HG03097 (cell line): ENCODE results near the gene CBFA2T3.

Experiments used
- ATAC-seq: cut with Tn5 transposase; IDR thresholded peaks from one replicate; pipeline ENCODE4 v1.9.1; 2021; ENCODE audit not compliant: unreplicated experiment, low FRiP score

The CBFA2T3 gene

DNA sequence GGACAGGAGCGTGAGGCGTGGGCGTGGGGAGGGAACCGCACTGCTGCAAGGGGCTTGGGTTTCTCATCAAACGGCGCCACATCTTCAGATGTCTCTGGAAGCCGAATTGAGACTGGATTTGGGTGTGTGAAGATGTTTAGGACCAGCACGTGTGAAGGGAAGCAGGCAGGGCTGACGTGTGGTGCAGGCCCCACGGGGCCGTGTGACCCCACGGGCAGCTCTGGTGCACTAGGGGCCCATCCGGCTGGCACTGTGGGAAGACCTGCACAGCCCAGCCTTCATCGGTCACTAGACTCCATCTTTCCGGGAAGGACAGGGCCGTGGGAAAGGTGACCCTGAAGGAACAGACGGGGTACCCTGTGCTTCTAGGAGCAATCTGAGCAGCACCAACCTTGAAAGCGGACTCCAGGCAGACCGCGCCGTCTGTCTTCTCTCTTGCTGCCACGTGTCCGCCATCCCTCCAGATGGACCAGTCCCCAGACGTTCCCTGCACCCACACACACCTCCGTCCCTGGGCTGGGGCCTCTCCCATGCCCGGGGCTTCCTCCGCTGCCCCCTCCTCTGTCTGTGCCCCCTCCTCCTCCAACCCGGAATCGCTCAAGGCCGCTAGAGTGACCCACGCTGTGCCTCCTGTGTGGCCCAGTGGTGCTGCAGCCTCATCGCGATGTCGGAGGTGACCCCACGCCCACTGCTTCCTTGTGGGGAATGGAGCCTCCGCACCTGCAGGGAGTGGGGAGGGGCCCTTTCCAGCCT, 23.4 kb upstream of the CBFA2T3 start:
- no peak for ATAC-seq

DNA sequence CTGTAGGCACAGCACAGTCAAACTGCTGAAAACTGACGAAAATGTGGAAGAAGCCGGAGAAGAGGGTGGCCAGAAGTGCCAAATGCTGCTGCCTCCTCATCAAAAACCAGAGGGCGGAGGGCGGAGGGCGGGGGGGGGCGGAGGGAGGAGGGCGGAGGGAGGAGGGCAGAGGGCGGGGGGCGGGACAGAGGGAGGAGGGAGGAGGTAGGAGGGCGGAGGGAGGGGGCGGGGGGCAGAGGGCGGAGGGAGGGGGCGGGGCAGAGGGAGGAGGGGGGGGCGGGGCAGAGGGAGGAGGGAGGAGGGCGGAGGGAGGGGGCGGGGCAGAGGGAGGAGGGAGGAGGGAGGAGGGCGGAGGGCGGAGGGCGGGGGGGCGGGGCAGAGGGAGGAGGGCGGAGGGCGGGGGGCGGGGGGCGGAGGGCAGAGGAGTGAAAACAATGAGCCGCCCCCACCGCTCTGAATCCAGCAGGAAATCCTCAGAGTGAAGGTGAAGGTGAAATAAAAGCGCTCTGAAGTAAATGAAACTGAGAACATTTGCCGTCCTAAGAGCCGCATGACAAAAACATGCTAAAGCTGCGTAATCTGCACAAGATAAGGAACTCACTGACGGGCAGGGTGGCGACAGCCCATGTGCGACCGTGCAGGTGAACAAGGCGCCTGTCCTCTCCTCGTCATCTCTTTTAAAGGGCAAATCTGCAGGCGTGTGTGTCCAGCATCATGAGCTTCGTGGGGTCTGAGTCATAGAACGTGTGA, 22.6 kb upstream of the CBFA2T3 start:
- ATAC-seq, result no peak

DNA sequence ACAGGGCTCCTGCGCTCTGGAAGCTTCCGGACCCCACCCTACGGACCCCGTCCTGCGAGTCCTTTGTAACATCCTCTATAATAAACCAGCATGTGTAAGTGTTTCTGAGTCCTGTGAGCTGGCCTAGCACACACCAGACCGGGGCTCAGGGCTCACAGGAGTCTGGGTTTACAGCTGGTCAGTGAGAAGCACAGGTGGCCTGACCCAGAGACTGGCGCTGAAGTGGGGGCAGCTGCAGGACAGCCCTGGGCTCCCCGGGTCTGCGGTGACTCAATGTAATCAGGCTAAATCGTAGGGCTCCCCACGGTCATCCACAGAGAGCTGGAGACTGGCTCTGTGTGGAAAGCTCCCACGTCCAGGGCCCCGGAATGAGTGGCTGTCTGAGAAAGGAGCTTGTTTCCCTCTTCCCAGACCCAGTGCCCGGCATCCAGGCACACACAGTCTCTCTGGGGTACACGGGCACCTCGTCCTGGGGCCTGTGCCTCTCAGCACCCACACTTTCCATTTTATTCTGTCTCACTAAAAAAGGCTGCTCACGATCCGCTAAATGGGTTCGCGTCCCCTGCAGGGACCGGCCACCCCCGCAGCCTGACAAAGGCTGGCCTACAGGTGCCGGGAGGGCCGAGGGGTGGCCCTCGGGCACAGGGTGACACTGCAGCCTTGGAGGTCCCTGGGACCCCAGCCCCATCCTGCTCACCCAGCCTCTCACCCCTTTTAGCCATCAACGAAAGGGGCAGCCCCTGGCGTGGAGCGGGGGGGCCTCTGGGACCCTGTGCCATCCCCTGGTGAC, 18.9 kb upstream of the CBFA2T3 start:
- ATAC-seq, result no peak

DNA sequence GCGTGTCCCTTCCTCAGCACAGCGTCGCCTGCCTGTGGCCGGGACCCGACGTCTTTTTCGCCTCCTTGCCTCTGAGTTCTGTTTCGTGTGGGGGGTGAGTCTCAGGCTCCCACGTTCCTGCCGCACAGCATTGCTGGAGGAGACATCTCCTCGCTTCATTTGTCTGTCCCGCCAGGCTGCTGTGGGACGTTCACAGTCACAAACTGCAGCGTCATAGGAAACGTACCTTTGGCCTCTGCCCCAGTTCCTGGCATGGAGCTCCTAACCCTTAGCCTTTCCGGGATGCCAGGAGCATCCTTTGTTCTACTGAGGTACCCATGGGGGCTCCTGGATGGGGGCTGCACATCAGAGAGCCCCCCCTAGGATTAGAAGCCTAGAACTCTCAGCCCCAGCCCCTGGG, 18.2 kb upstream of the CBFA2T3 start:
- ATAC-seq, result no peak

DNA sequence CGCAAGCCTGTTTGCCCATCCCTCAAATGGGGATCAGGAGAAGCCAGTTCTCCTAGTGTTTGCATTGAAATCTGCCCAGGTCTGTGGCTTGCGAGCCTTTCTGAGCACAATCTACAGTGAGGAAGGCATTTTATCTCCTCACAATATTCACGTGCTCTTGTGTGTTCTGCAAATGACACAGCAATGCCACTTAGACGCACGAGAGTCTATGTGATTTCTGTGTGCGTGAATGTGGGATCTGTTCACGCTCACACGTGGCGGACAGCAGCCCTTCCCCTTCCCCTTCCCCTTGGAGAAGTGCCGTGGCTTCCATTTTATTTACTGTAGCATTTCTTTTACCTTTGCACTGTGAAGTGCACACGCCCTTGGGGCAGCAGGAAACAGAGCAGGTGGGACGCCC, 17.7 kb upstream of the CBFA2T3 start:
- no peak for ATAC-seq

DNA sequence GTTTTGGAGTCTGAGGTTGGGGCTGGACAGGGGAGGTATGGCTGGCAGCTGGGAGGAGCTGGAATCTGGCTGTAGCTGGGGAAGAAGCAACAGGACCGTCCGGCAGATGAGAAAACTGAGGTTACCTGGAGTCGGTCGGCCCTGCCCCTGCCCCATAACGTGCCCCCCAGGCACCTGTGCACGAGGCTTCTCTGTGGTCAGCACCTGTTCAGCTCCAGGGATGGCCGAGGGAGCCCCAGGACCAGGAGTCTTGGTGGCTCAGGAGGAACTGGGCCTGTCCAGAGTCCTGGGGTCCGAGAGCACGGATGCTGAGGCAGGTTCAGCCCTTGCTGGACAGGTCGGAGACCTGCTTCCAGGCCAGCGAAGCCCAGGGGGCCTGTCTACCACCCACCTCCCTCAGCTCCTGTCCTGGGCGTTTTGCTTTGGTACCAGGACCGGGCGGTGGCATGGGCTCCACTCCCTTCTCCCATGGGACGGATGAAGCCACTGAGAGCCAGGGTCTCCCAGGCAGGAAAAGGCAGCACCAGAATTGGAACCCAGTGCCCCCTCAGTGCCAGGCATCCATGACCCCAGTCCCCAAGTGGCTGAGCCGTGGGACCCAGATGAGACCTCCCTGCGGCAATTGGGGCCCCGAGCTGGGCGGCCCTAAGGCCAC, 17.1 kb upstream of the CBFA2T3 start:
- ATAC-seq, result no peak

DNA sequence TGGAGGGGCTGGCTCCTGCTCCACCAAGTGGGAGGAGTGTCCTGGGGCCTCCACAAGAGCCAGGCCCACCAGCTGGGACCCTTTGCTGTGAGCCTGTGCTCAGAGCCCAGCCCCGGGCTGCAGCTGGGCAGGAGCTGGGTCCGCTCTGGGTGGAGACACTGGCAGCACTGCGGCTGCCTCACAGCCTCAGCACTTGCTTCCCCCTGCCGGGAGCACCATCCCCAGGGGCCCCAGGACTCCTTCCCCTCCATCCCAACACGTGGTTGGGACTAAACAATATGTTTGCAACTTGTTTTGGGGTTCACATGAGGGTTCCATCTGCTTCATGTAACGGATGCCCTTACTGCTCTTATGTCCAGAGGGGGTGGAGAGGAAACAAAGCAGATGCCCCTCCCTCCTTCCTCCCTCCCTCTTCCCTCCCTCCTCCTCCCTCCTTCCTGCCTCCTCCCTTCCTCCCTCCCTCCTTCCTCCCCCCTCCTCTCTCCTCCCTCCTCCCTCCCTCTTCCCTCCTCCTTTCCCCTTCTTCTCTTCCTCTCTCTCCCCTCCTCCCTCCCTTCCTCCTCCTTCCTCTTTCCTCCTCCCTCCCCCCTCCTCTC, 16.3 kb upstream of the CBFA2T3 start:
- ATAC-seq, result no peak

DNA sequence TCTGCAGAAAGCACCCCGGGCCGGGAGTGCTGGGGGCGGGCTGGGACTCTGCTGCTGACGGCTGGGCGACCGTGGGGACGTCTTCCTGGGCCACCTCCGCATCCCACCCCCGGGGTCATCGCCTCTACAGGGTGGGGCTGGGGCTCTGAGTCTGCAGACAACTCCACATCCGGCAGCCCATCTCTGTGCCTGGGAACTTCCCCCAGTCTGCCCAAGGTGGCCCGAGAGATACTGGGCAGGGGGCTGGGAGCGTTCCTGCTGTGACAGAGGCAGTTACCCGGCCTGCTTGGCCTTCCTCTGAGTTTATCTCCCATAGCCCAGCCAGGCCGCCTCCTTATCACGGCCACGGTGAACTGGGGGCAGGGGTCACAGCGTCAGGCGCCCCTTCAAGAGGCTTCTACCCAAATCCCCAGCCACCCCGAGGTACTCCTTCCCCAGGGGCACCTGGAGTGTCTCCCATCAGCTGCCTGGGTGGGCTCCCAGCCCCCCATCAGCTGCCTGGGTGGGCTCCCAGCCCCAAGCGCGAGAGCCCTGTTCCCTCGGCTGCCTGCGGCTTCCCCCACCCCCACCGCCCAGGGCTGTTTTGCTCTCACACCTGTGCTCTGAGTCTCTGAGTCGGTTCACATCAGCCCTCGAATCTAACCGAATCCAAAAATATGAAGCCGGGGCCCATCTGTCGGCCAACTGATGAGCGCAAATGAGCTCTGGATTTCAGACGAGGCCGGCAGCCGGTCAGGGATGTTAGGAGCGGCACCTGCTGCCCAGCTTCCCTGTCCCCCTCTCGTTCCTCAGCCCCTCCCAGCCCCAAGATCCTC, 15.6 kb upstream of the CBFA2T3 start:
- ATAC-seq, result no peak

DNA sequence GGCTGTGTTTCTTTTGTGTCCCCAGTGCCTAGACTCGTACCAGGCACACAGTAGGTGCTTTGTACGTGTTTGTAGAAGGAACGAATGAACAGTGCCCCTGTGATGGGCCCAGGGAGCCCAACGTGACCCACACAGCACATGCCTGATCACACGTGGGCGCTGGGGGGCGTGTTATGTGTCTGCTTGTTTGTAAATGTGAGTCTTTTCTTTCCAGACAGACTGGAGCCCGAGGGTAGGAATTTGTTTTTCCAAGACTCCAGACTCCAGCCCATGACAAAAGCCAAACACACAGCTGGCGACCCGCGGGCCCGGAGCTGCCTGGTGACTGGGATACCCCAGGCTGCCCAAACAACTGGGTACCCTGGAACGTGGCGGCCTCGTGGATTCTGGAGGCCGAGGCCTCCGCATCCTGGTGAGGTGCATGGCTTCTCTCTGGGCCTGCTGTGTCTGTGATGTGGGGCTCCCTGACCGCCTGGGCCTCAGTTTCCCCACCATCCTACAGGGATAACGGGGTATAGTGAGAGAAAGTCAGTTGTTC, 14.9 kb upstream of the CBFA2T3 start:
- no peak for ATAC-seq

DNA sequence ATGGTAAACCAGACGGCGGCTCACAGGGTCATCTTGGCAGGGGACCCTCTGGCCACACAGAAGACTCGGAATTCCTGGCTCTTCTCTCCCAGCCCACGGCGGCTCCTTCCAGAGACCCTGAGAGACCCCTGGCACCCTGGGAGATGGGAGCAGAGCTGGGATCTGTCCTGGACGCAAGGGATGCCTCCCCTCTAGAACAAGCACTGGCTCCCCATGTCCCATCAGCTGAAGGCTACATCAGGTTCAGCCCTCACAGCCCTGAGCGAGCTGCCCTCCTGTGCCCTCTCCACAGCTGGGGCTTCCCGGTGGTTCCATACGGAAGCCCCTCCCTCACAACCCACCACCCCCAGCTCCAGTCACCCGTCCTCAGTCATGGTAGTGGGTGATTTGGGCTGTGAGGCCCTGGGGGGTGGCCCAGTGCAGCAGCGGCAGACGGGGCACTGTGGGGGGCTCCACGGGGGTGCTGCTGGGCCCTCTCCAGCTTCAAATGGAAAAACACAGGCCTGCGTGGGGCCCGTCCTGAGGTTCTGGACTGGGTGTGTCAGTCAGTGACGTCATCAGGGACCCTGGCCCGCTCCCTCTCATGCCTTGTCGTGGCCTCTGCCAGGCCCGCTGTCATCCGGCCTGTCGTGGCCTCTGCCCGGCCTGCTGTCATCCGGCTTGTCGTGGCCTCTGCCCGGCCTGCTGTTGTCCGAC, 13.0 kb upstream of the CBFA2T3 start:
- ATAC-seq, result no peak

DNA sequence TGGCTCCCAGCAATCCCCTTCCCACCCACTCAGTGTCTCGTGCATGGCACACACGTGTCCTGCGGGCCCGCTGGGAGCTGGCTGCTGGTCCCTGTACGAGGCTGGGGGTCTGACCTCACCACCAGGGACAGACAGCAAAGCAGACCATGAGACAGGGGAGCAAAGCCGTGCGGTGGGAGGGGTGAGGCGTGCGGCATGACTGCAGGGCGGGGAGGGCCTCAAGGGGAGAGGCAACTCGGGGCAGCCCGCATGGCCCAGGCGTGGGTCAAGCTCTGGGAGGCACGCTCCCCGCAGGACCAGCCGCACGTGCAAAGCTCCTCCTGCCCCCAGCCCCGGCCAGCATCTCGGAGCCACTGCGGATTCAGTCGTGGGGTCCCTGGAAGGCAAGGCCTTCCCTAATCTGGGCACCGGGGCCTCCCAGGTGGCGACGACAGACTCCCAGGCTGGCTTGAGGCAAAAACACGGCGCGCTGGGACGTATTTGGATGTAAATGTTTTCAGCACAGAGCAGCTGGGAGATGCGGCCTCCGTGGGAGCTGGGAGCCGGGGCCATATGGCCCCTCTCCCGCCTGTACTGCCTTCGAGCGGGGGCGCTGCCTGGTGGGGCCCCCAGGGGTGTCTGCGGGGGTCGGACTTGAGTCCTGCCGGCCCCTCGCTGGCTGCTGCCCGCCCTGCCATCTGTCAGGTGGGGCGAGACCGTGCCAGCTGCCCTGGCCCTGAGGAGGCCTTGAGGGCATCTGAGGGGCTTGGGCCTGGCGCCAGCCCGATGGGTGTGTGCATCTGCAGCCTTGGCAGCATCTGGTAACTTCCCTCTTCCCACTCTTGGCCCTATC, 12.2 kb upstream of the CBFA2T3 start:
- ATAC-seq, result no peak

DNA sequence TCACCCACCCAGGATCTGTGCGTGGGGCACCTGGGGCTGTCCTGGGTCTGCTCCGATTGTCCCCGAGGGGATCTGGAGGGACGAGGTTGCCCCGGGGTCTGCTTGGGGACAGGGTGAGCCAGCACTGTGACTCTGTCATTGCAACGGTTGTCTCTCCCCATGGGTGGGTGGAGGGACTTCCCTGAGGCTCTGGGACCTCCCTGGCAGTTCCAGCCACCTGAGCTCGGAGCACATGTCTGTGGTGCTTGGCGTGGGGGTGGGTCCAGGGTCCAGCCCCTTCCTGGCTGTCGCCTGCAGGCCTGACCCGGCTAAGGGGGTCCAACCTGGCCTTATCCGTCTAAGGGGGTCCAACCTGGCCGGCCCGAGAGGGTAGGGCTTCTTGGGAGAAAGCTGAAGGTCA, 8.5 kb upstream of the CBFA2T3 start:
- ATAC-seq, result no peak

DNA sequence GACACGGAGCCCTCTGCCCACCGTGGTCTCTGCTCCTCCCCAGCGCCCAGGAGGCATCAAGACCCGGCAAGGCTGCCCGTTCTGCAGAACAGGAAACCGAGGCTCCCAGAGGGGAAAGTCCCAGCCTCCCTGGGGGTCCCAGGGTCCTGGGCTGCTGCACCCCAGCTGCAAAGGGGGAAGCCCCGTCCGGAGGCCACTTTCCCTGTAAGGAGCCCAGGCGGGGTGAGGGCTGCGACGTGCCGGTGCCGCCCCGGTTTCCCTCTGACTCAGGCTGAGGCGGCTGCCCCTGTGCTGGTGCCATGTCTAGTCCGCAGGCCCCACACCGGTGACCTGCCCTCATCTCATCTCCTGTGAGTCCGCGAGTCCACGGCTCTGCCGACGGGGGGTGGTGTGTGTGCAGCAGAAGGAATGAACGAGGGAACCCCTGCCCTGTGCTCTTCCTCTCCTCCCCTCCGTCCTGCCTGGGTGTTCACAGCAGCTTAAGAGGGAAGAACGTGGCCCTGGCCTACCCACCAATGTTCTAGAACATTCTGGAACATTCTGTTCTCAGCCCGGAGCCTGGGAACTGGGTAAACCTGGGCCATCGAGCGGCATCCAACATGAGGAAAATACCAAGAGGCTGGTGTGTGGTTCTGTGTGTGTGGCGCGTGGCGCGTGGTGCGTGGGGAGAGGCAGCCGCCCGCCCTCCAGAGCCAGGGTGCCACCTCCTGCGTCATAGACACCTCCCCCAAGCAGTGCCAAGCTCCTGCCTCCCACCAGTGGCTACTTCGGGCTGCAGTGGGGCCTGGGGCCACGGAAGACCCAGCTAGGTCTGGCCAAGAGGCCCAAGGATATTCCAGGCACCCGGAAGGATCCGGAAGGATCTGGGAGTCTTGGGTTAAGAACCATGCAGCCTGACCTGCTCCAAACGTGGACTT, 7.0 kb upstream of the CBFA2T3 start:
- ATAC-seq, result no peak

DNA sequence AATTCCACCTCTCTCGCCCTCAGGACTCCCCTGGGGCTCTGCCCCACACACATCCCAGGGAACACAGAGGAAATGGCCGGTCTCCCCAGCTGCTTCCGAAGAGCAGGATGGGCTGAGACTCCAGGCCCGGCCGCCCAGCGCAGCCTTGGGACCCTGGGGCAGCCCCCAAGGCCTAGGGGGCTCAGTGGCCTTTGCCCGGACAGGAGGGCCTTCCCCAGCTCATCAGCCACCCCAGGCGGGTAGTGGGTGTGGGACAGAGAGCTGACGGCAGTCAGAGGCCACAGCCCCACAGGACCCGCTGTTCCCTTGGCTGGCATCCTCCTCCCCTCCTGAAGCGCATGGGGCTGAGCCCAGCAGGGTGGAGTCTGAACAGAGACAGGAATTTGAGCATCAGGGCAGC, 6.2 kb upstream of the CBFA2T3 start:
- no peak for ATAC-seq

DNA sequence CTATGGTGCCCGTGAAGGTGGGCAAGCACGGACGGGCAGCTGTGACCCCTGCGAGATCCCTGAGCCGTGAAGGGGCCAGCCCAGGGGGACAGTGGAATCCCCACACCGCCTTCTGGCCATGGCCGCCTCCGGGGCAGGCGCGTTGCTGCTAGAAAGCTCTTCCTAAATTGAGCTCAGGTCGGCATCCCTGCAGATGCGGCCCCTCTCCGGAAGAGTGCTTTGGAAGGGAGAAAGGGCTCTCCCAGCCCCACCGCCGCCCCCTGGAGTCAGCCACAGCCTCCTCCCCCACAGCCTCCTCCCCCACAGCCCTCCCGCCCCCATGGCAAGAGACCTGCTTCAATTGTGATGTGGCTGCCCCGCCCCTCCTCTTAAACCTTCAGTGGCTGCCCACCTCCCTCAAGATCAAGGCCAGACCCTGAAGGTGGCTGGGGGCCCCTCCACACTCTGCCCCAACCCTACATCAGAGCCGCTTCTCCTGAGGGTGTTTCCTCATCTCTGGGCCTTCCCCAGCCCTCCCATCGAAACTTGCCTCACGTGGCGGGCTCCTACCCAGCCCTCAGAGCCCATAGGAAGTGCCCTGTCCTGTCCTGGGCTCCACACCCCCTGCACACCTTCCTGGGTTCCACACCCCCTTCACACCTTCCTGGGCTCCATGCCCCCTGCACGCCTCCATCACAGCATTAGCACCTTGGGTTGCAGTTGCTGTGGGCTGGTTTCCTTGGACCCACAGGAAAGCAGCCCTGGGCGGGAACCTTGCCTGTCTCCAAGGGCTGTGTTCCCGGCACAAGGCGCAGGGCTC, 5.5 kb upstream of the CBFA2T3 start:
- ATAC-seq, result no peak

DNA sequence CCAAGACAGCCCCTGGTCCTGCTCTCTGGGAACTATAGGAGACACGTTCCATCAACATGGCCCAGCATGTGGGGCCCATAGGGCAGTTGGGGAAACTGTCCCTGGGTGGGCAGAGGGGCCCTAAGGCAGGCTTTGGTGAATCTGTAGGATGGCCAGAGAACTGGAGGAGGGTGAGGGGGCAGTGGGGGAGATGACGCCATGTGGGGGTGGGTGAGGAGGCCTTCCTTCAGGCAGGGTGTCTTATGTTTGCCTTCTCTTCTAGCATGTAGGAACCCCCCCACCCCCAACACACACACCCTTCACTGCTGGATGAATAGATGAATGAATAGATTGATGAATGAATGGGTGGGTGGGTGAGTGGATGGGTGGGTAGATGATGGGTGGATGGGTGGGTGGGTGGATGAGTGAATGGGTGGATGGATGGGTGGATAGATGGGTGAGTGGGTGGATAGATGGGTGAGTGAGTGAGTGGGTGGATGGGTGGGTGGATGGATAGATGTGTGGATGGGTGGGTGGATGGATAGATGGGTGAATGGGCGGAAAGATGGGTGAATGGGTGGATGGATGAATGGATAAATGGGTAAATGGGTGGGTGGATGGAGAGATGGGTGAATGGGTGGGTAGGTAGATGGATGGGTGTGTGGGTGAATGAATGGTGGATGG, 2.5 kb upstream of the CBFA2T3 start:
- ATAC-seq, result no peak
